Endothelial cell of umbilical vein (primary cell): ENCODE measurements around the gene SON.

ENCODE experiments used
- CTCF ChIP-seq, 2 donors: IDR thresholded peaks; 1 replicate in 1 of 2; 2 replicates in 1 of 2; pipeline ENCODE4 v1.5.1; 2011; ENCODE audit warnings: low read length in 2 of 2, mild to moderate bottlenecking in 2 of 2, moderate library complexity in 2 of 2, control low read depth in 1 of 2, inconsistent platforms in 1 of 2, low read depth in 1 of 2; ENCODE audit not compliant: insufficient read depth in 1 of 2; ENCODE audit errors: extremely low read depth in 1 of 2
- JUN ChIP-seq: IDR thresholded peaks from 2 replicates; pipeline ENCODE4 v1.6.1; 2011; ENCODE audit warnings: borderline replicate concordance, low read depth; ENCODE audit not compliant: insufficient read length, insufficient read depth
- POLR2AphosphoS5 ChIP-seq: IDR thresholded peaks from 2 replicates; pipeline ENCODE4 v1.6.1; 2012; ENCODE audit warnings: low read depth, mild to moderate bottlenecking, control low read depth, low read length, moderate library complexity; ENCODE audit not compliant: insufficient read depth

- TF ChIP-seq JUN (no peak), POLR2AphosphoS5 (no peak), CTCF (IDR thresholded peaks at IDR 0.05; ENCODE audit: extremely low read depth in 1 of 2, insufficient read depth in 1 of 2, low read depth in 1 of 2, low read length in 2 of 2) (no peak)
Measured at GRCh38 chr21:33522297-33522952, 20.4 kb upstream of the SON start.
